ENCODE results near the gene CEMP1. TPM values are rescaled to one million over a fixed set of nuclear protein-coding genes. Genes with fewer than 3 reads are reported as not detected.
A peak's percentile ranks its signal among the peaks of the same experiment; 100 is the strongest.
"Not testable (repeated sequence)": the region's sequence is repeated elsewhere in the genome, so short reads cannot be mapped to it uniquely, and the experiment has no call there.

CEMP1 gene
- total RNA-seq, 1 experiment from 2014 or later: not detected

DNA sequence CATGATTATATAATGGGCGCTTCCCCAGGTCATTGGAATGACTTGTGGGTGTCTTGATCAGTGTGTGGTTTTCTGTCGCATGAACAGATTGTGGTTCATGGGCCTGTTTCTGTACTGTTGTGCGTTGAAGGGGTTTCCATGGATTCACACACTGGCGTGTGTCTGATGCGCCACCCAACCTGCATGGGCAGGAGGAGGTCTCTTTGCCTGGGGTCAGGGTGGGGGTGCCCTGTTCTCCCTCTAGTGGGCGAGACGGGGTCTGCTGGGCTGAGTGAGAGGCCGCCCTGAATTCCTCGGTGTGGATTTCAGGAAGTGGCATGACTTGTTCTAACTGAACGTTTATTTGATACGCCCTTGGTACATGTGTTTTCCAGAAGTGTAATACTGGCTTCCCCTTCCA, 48.9 kb upstream of the CEMP1 start:
- not testable (repeated sequence) for H3K36me3 Mint-ChIP-seq (ENCODE audit: insufficient read depth in 1 of 3, low read depth in 3 of 3); H3K4me1 ChIP-seq (ENCODE audit: insufficient read depth, low read length)
- peak; percentile 42 for DNase-seq

DNA sequence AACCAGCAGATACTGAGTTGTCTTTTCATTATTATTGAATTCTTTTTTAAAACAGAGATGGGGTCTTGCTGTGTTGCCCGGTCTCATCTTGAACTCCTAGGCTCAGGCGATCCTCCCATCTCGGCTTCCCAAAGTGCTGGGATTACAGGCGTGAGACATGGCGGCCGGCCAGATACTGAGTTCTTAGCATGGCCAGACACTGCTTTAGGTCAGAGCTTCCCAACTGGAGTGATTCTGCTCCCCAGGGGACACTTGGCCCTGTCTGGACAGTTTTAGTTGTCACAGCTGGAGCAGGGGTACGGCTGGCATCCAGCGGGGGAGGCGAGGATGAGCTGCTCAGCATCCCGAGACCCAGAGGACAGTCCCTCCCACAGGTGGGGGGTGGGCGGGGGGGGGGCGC, 47.7 kb upstream of the CEMP1 start:
- not testable (repeated sequence) for H4K91ac ChIP-seq (ENCODE audit: insufficient read length, low read depth, low read length); H3K9me3 ChIP-seq (ENCODE audit: control insufficient read depth, low read depth, low read length); H3K9me3 Mint-ChIP-seq; H3K23ac ChIP-seq (ENCODE audit: insufficient read length, low read depth, low read length); H2BK20ac ChIP-seq (ENCODE audit: low read depth, low read length, poor library complexity, severe bottlenecking); H2BK120ac ChIP-seq (ENCODE audit: low read depth, low read length, poor library complexity, severe bottlenecking); H3K79me1 ChIP-seq (ENCODE audit: insufficient read depth, low read depth, low read length, poor library complexity, severe bottlenecking); H3K56ac ChIP-seq (ENCODE audit: insufficient read length, low read depth, low read length); H3T11ph ChIP-seq (ENCODE audit: low read length); H4K20me1 ChIP-seq (ENCODE audit: control insufficient read depth, insufficient read depth, insufficient read length); H3K27ac Mint-ChIP-seq; H2BK15ac ChIP-seq (ENCODE audit: low read depth, low read length); H3K23me2 ChIP-seq (ENCODE audit: insufficient read length, low read depth, low read length, poor library complexity, severe bottlenecking); H2BK5ac ChIP-seq (ENCODE audit: insufficient read length, low read length); H4K5ac ChIP-seq (ENCODE audit: insufficient read length, low read depth, low read length); H3K4me1 ChIP-seq (ENCODE audit: insufficient read depth, low read length); H3K79me2 ChIP-seq (ENCODE audit: insufficient read depth, low read length); H3K27me3 Mint-ChIP-seq (ENCODE audit: low read depth); H2AFZ ChIP-seq (ENCODE audit: low read length); DNase-seq; H3K4me1 Mint-ChIP-seq; H3K9ac ChIP-seq (ENCODE audit: extremely low read depth, insufficient read length, low read length); H3K27me3 ChIP-seq (ENCODE audit: insufficient read depth, low read length); H3K14ac ChIP-seq (ENCODE audit: insufficient read depth, low read length); H3K4me2 ChIP-seq (ENCODE audit: insufficient read depth, insufficient read length, low read length); H3K4ac ChIP-seq (ENCODE audit: low read depth, low read length); H3K4me3 Mint-ChIP-seq; H3K36me3 Mint-ChIP-seq (ENCODE audit: insufficient read depth in 1 of 3, low read depth in 3 of 3); H3K18ac ChIP-seq (ENCODE audit: insufficient read length, low read depth, low read length); H2BK12ac ChIP-seq (ENCODE audit: insufficient read length, low read depth, low read length); H3K27ac ChIP-seq (ENCODE audit: insufficient read length, low read depth, low read length); H2AK5ac ChIP-seq (ENCODE audit: insufficient read length, low read length); H4K8ac ChIP-seq (replicated peaks; ENCODE audit: insufficient read length, low read depth, low read length)
- no CpG with 5 or more reads among the region's 12 CpGs for WGBS (ENCODE audit: extremely low coverage, insufficient read length, low lambda C conversion rate)

More for the DNA sequence above, 48.9 kb upstream of the CEMP1 start:
- H2BK20ac ChIP-seq (ENCODE audit: low read depth, low read length, poor library complexity, severe bottlenecking); H3K27ac Mint-ChIP-seq; H2BK120ac ChIP-seq (ENCODE audit: low read depth, low read length, poor library complexity, severe bottlenecking); H3K14ac ChIP-seq (ENCODE audit: insufficient read depth, low read length); H2AFZ ChIP-seq (ENCODE audit: low read length); H3K23ac ChIP-seq (ENCODE audit: insufficient read length, low read depth, low read length); H3K4me1 Mint-ChIP-seq; H3K9ac ChIP-seq (ENCODE audit: extremely low read depth, insufficient read length, low read length); H2BK12ac ChIP-seq (ENCODE audit: insufficient read length, low read depth, low read length); H3K23me2 ChIP-seq (ENCODE audit: insufficient read length, low read depth, low read length, poor library complexity, severe bottlenecking); H3K9me3 ChIP-seq (ENCODE audit: control insufficient read depth, low read depth, low read length); H3K18ac ChIP-seq (ENCODE audit: insufficient read length, low read depth, low read length); H2AK5ac ChIP-seq (ENCODE audit: insufficient read length, low read length); H4K8ac ChIP-seq (replicated peaks; ENCODE audit: insufficient read length, low read depth, low read length); H3K27ac ChIP-seq (ENCODE audit: insufficient read length, low read depth, low read length); H3K27me3 ChIP-seq (ENCODE audit: insufficient read depth, low read length); H4K91ac ChIP-seq (ENCODE audit: insufficient read length, low read depth, low read length); H3K56ac ChIP-seq (ENCODE audit: insufficient read length, low read depth, low read length); H2BK5ac ChIP-seq (ENCODE audit: insufficient read length, low read length); H3K79me2 ChIP-seq (ENCODE audit: insufficient read depth, low read length); H3K9me3 Mint-ChIP-seq; H2BK15ac ChIP-seq (ENCODE audit: low read depth, low read length); H3K4me2 ChIP-seq (ENCODE audit: insufficient read depth, insufficient read length, low read length); H3K4ac ChIP-seq (ENCODE audit: low read depth, low read length); H3T11ph ChIP-seq (ENCODE audit: low read length); H3K79me1 ChIP-seq (ENCODE audit: insufficient read depth, low read depth, low read length, poor library complexity, severe bottlenecking); H3K27me3 Mint-ChIP-seq (ENCODE audit: low read depth); H3K4me3 Mint-ChIP-seq; H4K5ac ChIP-seq (ENCODE audit: insufficient read length, low read depth, low read length); H4K20me1 ChIP-seq (ENCODE audit: control insufficient read depth, insufficient read depth, insufficient read length): not testable (repeated sequence)
- TF ChIP-seq, protein P1, sequence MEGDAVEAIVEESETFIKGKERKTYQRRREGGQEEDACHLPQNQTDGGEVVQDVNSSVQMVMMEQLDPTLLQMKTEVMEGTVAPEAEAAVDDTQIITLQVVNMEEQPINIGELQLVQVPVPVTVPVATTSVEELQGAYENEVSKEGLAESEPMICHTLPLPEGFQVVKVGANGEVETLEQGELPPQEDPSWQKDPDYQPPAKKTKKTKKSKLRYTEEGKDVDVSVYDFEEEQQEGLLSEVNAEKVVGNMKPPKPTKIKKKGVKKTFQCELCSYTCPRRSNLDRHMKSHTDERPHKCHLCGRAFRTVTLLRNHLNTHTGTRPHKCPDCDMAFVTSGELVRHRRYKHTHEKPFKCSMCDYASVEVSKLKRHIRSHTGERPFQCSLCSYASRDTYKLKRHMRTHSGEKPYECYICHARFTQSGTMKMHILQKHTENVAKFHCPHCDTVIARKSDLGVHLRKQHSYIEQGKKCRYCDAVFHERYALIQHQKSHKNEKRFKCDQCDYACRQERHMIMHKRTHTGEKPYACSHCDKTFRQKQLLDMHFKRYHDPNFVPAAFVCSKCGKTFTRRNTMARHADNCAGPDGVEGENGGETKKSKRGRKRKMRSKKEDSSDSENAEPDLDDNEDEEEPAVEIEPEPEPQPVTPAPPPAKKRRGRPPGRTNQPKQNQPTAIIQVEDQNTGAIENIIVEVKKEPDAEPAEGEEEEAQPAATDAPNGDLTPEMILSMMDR (conservative IDR thresholded peaks at IDR 0.05): peak; percentile 46; the same call in 2 of the 3 replicates
- no CpG with 5 or more reads among the region's 11 CpGs for WGBS (ENCODE audit: extremely low coverage, insufficient read length, low lambda C conversion rate)
